Measurements from ENCODE around the gene EHD4. TPM values are rescaled to one million over a fixed set of nuclear protein-coding genes. Genes with fewer than 3 reads are reported as not detected.

EHD4 gene
- total and polyA plus RNA-seq, 9 of the 15 experiments (the other 6 are each of a cell fraction or from before 2014, with no cell fraction given) = 0.89 to 10.3 (median 6.4) TPM

GRCh38 chr15:41966920-41967465 lies 5.4 kb downstream of the EHD4 start:
- DNase-seq (ENCODE audit: extremely low read depth in 1 of 4, low spot score in 3 of 4) = no peak
- no peak overlapping the region for H3K27ac ChIP-seq (ENCODE audit: extremely low read depth, low read depth, low read length)
- peaks cover 9 to 21% of the 10 kb centered on the region in 2 experiments for H3K4me1 ChIP-seq (replicated peaks in 1 of 2; ENCODE audit: control insufficient read depth in 2 of 2, insufficient read depth in 2 of 2, low read length in 2 of 2)
- no peaks in the 10 kb centered on the region for H3K36me3 ChIP-seq (ENCODE audit: control insufficient read depth, insufficient read depth, low read length)
- H3K9me3 ChIP-seq (replicated peaks; ENCODE audit: control insufficient read depth, insufficient read depth, low read depth, low read length) = no peaks in the 10 kb centered on the region
- H4K20me1 ChIP-seq (replicated peaks; ENCODE audit: control insufficient read depth, insufficient read depth, low read length) = peaks cover 17% of the 10 kb centered on the region; the same call in 1 of the 2 replicates
- TF ChIP-seq TFAP4 (CRISPR knock-in tag; IDR thresholded peaks at IDR 0.05; ENCODE audit: borderline replicate concordance) = peak; percentile 49; the same call in 1 of the 2 replicates
- TF ChIP-seq ZNF407 (IDR thresholded peaks at IDR 0.05; ENCODE audit: low read depth) = no peak
- no peaks in the 10 kb centered on the region for H3K9me1 ChIP-seq (ENCODE audit: control insufficient read depth, insufficient read depth, low read length)
- WGBS (ENCODE audit: insufficient coverage, low coverage, missing lambda C conversion rate) = 69% methylated on average over 3 of the region's 3 CpGs
- in situ Hi-C loops (cut with MboI) = no loop called here
- ChIA-PET CTCF (ENCODE audit: low intra/inter-chr PET ratio) (no interaction called here), POLR2A (interaction anchor here (0.5 to 2.6 kb wide), 2 partner anchors 9 to 96 kb away, joined by 3 to 10 read pairs; no protein-coding TSS in a partner anchor)
- no TSS peak for BruUV-seq (replicated peaks)
- H3K9ac ChIP-seq (ENCODE audit: insufficient read depth in 1 of 2, low read depth in 2 of 2, low read length in 2 of 2) = no peak overlapping the region; a peak in 1 of 4 replicates
- H3K79me2 ChIP-seq (ENCODE audit: control insufficient read depth, insufficient read depth, low read length) = peaks cover 26% of the 10 kb centered on the region
- intact Hi-C loops (cut with micrococcal nuclease) = no loop called here
- H3K4me3 ChIP-seq = no peak overlapping the region
- no peak overlapping the region for H2AFZ ChIP-seq (ENCODE audit: low read depth, low read length)
- H3K4me2 ChIP-seq (ENCODE audit: insufficient read depth, low read length) = no peak overlapping the region
- ATAC-seq = peak; percentile 23; the same call in 1 of the 3 replicates
- FAIRE-seq = no peak
- no peaks in the 10 kb centered on the region for H3K27me3 ChIP-seq (ENCODE audit: control insufficient read depth in 2 of 2, insufficient read depth in 2 of 2, low read length in 2 of 2)

All from K562 (cell line).